Bone marrow (tissue), 2 donors: Measurements from ENCODE around the gene BIN1.

ENCODE experiments used
- DNase-seq, 2 donors: peaks; one replicate each; lab custom pipeline; 2025; lab: John Stamatoyannopoulos, UW

Gene BIN1

GRCh38 chr2:127106991-127107621, at the start of gene BIN1:
Gene BIN1 (minus strand): TSS chr2:127107154. CDS start chr2:127106943, 211 bp downstream.
- peak; percentile 33 to 52 for DNase-seq

GRCh38 chr2:127155947-127156346, 49.0 kb upstream of the BIN1 start:
- DNase-seq = no peak

GRCh38 chr2:127155028-127155581, 48.2 kb upstream of the BIN1 start:
- DNase-seq = no peak

GRCh38 chr2:127154396-127154795, 47.4 kb upstream of the BIN1 start:
- no peak for DNase-seq

GRCh38 chr2:127153691-127154158, 46.8 kb upstream of the BIN1 start:
- DNase-seq = no peak

- no peak for DNase-seq
Observed at GRCh38 chr2:127150996-127151395, 44.0 kb upstream of the BIN1 start.

GRCh38 chr2:127149384-127149783, 42.4 kb upstream of the BIN1 start:
- DNase-seq = no peak

- no peak for DNase-seq
Observed at GRCh38 chr2:127146820-127147502, 40.0 kb upstream of the BIN1 start.

- DNase-seq = no peak
Observed at GRCh38 chr2:127146071-127146725, 39.2 kb upstream of the BIN1 start.

GRCh38 chr2:127145280-127145895, 38.4 kb upstream of the BIN1 start:
- no peak for DNase-seq

GRCh38 chr2:127143841-127144782, 37.2 kb upstream of the BIN1 start:
- no peak for DNase-seq

- no peak for DNase-seq
Observed at GRCh38 chr2:127142663-127143630, 36.0 kb upstream of the BIN1 start.

- peak in 1 of 2 donors; percentile 13 for DNase-seq
Observed at GRCh38 chr2:127140538-127140937, 33.6 kb upstream of the BIN1 start.

- DNase-seq = no peak
Observed at GRCh38 chr2:127139766-127140165, 32.8 kb upstream of the BIN1 start.

- no peak for DNase-seq
Observed at GRCh38 chr2:127138281-127138680, 31.3 kb upstream of the BIN1 start.

GRCh38 chr2:127137741-127138140, 30.8 kb upstream of the BIN1 start:
- no peak for DNase-seq

GRCh38 chr2:127137225-127137624, 30.3 kb upstream of the BIN1 start:
- no peak for DNase-seq

GRCh38 chr2:127134833-127135830, 28.2 kb upstream of the BIN1 start:
- DNase-seq = no peak

- DNase-seq = no peak
Observed at GRCh38 chr2:127134235-127134634, 27.3 kb upstream of the BIN1 start.
